ENCODE results near the gene TRPM3.

The TRPM3 gene

DNA sequence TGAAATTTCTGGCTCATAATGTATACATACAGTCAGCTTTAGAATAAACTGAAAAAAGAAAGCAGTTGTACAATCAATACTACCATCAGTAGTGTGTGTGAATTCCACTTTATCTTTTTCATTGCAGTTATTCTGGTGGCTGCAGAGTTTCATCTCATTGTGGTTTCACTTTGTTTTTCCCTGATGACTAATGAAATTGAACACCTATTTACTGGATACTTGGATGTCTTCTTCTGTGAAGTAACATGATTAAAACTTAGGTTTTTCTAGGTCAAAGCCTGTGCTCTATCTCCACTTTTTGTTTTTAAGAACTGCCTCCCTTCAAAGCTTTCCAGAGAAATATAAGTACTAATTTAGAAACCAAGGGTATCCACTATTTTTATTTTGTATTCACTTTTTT, 174.3 kb downstream of the TRPM3 start:
- no peak for DNase-seq (ENCODE audit: low read depth)

DNA sequence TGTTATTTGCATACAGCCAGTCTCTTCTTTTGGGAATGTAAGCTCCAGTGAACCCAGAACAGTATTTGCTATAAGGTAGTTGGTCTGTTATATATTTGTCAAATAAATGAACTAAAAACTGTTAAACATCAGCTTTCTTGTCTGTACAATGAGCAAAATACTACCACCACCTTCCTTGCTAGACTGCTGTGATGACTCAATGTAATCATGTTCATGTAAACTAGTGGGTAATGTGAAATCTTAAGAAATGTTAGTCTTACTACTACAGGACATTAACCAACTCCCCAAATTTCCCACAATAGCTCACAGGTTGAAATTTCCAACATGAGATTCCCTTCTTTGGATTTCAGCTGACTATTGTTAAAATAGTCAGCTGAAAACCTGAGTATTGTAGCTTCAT, 176.1 kb downstream of the TRPM3 start:
- DNase-seq (ENCODE audit: low read depth): no peak

DNA sequence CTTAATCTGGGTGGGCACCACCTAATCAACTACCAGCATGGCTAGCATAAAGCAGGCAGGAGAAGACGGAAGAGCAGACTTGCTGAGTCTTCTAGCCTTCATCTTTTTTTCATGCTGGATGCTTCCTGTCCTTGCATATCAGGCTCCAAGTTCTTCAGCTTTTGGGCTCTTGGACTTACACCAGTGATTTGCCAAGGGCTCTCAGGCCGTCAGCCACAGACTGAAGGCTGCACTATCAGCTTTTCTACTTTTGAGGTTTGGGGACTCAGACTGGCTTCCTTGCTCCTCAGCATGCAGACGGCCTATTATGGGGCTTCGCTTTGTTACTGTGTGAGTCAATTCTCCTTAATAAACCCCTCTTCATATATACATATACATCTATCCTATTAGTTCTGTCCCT, 180.2 kb downstream of the TRPM3 start:
- no peak for DNase-seq (ENCODE audit: low read depth)

DNA sequence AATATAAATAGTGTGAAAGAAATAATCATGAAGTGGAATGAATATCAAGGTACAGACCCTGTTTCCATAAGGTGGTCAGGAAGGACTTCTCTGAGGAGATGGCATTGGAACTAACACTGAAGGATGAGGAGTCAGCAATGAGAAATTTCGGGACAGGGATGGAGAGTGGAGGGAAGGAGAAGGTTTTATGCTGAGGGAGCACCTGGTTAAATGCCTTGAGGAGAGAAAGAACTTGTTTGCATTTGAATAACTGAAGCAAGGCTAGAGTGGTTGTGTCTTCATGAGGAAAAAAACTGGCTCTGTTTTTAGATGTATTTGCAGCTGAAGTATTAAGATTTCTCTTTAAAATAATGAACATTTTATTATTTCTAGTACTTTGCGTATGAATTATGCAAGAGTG, 180.8 kb downstream of the TRPM3 start:
- no peak for DNase-seq (ENCODE audit: low read depth)

DNA sequence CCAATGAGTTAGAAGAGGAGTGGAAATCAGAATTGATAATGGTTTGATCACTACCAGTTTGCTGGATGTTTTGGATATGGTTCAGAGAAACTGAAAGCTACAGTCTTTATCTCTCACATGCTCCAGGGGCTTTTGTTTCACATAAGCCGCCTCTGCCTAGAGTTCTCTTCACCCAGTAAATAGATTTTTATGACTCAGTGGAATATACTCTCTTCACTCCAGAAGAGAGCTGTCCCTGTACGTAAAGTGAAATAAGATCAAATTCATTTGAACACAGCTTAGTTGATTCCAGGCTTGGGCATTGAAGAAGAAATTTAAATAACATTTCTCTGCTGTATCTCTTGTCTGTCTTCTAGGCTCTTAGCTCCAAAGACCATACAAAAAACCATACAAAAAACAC, 184.9 kb downstream of the TRPM3 start:
- DNase-seq (ENCODE audit: low read depth): no peak

DNA sequence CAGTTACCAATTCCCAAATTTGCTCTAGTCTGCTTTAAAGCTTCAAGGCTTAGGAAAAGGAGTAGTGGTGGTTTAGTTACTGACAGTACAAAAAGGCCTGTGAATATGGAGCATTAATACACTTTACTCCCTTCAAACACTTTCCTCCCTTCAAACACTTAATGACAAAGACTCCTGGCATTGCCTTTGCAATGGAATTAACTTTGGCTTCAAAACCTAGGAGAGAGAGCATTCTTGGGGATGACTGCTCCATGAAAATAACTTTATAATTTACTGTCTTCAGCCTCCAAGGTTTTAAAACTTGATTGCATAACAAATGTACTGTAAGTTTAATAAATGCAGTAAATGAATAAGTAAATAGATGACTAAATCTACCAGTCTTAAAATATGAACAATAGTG, 185.6 kb downstream of the TRPM3 start:
- no peak for DNase-seq (ENCODE audit: low read depth)

DNA sequence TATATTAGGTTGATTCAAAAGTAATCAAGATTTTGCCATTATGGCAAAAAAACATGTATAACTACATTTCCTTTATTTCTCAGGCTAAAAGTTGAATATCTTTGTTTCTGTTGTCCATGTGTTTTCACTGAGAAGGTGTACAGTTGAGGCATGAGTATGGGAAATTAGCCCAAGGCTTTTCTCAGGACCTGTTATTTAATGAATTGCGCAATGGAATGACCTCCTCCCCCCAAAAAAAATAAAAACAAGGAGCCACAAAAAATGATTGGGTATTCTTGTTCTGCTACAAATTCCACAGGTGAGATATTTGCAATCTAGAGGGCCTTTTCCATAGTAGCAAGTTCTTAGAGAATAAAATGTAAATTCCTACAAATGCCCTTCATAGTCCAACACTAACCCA, 186.8 kb downstream of the TRPM3 start:
- DNase-seq (ENCODE audit: low read depth): no peak

DNA sequence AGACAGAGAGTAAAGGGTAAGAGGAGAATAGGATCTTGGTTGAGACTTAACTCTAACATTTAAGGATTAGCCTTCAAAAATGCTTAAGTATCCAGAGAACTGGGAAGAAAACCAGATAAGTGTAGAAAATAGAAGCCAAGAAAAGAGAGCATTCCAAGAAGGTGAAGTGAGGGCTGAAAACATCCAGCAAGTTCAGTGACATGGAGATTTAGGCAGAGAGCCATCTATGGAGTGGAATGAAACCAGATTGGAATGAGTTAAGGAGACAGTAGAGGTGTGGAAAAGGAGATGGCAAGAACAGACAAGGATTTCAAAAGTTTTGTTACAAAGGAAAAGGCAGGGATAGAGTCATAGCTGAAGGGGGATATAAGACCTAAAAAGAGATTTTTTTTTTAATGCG, 188.1 kb downstream of the TRPM3 start:
- no peak for DNase-seq (ENCODE audit: low read depth)

DNA sequence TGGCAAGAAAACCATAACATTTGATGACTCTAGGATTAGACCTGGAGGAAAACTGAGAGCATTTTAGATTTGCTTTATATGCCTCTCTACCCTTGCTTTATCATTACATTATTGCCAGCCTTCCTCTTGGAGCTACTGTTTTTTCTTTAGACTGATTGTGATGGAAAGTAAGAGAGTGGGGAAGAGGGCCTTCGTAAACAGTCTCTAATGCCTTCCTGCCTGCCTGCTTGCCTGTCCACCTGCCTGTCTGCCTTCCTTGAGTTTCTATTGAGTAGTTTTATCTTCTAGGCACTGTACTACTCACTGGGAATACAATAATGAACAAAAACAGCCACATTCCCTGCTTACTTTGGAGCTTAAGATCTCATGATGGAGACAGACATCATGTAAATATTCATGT, 189.3 kb downstream of the TRPM3 start:
- DNase-seq (ENCODE audit: low read depth): no peak

DNA sequence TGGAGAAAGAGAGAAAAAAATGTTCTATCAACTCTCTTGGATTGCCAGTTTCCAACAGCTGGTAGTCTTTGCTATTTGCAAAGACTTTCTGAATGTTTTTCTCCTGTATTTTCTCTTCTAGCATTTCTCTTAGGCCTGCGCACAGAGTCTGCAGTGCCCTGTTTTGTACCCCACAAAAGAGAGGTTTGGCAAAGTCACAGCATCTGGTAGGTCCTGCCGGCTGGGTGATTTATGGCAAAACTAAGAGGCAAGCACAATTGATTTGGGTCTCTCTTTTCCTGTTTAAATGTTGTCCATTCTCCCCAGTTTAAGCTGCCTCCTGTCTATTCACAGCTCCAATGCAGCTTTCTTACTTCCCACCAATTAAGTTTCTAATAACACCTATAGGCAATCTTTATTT, 193.9 kb downstream of the TRPM3 start:
- DNase-seq (ENCODE audit: low read depth): no peak

DNA sequence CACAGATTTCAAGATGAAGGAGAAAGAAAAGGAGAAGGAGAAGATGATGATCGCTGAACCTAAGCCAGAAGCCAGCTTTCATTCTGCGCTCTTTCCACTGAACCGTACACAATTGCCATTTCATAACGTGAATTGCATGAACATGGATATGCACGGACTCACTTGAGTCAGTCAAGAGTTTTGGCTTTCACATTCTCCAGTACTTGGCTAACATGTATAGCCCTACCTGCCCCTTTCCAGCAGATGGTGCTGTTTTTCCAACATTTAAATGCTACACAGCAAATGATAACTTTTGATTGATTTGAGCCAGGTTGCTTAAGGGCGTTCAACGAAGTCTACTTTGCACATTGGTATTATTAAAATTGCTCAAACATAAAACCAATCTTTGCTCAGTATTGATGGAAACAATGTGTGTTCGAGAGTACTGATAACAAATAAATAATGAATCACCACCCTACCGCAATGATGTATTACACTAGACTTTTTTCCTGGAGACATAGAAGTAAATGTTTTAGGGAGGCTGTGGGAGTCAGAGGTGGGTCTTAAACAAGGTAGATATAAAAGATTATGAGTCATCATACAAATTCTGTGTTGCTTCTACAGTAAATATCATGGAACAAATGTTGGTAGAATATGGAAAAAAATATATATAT, 196.4 kb downstream of the TRPM3 start:
- no peak for DNase-seq (ENCODE audit: low read depth)

DNA sequence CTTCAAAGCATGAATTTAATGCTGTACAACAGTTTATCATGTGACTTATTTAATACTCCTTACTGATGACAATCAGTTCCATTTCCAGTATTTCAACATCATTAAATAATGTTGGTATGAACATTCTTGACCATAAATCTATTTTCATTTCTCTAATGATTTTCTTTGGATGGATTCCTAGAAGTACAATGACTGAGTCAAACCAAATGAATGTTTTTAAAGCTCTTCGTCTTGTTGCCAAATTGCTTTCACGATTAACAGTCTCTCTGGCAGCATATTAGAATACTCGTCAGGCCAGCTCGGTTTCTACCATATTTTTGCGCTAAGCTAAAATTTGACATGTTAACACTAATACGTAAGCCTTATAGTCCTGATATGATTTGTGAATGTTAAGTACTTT, 197.0 kb downstream of the TRPM3 start:
- no peak for DNase-seq (ENCODE audit: low read depth)

DNA sequence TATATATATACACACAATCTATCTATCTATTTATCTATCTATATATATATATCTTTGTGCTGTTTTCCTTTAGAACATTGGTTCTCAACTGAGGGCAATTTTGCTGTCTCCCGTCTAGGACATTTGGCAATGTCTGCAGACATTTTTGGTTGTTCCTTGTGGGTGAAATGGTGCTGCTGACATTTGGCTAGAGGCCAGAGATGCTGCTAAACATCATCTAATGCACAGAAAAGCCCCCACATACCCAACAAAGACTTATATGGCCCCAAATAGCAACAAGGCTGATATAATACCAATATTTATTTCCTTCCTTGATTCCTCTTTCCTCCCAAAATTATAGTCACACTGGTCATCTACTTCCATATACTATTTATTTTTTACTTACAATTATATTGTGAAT, 197.5 kb downstream of the TRPM3 start:
- no peak for DNase-seq (ENCODE audit: low read depth)

DNA sequence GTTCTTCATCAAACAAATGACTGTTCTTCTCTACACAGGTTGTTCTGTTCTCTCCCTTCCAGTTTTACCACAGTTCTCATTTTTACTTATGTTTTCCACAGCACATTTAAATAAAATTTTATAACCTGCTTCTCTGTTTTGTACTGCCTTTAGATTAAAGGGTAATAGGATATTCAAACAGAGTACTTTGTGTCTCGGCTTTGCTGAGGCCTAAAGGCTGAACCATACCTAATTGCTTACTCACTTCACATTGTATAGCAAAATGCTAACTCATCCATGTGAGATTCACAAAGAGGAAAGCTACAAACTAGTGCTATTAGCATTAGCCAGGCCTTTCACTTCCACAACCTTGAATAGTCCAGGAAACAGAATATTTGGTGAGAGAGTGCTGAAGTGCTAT, 200.3 kb downstream of the TRPM3 start:
- DNase-seq (ENCODE audit: low read depth): no peak

DNA sequence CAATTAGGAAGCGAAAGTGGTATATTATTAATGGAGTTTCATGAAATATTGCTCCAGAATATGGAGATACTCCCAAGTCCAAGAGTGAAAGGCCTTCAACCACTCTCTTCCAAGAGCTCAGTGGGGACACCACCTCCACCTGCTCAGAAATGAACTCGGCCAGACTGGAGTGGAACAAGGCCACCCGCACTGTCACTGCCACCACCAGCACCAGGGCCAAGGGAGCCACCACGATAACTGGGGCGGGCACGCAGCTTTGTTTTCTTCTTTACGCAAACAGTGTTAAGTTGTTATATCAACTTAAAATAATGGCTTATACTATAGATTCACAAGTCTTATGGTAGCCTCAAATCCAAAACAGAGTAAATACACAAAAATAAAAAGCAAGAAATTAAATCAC, 204.1 kb downstream of the TRPM3 start:
- DNase-seq (ENCODE audit: low read depth): no peak

DNA sequence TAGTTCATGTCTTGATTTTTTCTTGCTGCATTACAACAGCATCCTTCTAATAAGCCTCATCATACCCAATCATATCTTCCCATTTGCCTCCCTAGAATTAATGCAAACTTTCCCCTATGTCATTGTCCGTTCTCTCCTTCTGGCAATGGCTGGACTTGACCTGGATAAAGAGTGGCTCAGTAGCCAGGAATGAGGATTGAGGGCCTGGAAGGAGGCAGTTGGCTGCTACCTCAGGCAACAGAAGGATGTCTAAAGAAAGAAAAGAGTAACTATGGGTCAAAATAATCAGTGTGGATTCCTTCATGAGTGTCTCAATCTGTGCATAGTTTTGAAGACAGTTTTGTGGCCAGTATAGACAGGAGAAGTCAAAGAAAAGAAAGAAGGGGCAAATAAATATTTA, 209.6 kb downstream of the TRPM3 start:
- no peak for DNase-seq (ENCODE audit: low read depth)

DNA sequence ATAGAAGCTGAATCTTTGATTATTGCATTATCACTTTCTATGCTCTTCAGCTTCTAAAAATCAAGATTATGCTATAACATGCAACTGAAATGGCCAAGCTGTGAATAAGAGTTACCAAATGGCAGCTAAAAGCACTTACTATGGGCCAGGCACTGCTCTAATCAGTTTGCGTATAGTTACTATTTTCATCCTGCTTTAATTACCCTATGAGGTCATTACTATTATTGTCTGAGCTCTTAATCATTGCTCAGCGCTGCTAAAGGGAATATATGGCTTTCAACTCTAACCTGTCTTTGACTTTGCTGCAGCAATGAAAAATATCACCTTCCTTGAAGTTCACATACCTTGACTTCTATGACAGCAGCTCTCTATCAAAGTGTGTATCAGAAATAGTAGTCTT, 210.8 kb downstream of the TRPM3 start:
- DNase-seq (ENCODE audit: low read depth): no peak

DNA sequence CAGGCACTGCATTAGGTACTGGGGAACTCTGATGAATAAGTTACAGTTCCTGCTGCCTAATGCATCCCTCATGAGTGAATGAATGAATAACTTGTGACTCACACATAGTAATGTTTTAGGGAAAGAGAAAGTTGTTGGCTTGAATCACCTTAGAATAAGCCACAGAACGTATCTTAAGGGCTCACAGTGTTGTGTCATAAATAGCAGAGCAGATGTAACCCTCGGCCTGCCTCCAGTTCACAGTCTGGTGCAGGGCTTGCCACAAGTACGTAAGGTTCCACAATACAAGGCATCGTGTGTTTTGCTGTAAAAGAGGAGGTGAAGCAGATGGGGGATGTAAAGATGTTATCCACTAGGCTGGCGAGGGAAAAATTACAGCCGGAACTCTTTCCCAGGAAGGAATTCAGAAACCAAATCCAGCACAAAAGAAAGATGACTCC, 218.7 kb downstream of the TRPM3 start:
- no peak for DNase-seq (ENCODE audit: low read depth)

DNA sequence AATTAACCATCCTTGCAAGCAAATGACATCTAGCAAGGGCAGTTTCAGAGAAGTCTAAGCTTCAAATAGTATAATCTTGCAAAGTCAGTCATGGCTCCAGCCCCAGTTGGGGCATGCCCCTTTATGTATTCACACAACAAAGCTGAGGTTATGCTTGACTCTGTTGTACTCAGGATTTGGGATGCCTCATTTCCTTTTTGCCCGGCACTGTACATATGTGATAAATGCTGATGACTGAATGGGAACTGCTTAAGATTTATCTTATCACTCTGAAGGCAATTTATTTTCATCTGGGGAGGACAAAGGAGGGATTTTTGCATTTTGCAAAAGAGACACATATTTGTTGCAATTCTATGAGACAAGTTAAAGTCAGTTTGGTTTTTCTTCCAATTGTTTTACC, 219.2 kb downstream of the TRPM3 start:
- no peak for DNase-seq (ENCODE audit: low read depth)

DNA sequence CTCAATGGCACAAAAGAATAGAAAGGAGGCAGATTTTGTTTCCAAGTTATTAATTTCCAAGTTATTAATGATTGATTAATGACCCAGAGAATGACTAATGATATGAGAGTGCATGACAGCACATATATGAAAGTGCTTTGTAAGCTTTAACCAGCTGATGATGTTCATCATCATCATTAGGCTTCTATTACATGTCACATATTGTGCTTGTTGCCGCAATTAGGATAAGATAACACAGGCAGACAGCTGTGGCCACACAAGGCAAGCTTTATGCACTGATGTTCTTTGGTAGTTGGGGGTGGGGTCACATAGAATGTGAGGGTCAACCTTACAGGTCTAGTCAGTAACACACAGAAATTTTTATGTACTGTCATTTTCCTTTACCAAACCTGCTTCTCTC, 219.7 kb downstream of the TRPM3 start:
- no peak for DNase-seq (ENCODE audit: low read depth)

DNA sequence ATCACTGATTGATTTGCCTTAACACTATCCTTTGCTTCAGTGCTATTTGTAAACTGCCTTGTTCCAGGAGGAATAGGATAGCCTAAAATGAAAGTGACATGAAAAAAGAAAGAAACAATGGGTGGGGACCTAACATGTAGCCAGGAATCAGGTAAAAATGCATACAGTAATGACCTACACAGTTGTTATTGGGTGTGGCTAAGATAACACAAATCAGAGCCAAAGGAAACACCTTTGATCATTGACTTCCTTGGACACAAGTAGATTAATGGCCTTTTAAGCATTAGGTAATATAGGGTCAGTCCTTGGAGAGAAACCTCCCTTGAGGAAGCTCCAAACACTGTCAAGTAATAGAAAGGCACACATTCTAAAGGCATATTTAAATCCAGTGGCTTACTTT, 220.4 kb downstream of the TRPM3 start:
- DNase-seq (ENCODE audit: low read depth): no peak

DNA sequence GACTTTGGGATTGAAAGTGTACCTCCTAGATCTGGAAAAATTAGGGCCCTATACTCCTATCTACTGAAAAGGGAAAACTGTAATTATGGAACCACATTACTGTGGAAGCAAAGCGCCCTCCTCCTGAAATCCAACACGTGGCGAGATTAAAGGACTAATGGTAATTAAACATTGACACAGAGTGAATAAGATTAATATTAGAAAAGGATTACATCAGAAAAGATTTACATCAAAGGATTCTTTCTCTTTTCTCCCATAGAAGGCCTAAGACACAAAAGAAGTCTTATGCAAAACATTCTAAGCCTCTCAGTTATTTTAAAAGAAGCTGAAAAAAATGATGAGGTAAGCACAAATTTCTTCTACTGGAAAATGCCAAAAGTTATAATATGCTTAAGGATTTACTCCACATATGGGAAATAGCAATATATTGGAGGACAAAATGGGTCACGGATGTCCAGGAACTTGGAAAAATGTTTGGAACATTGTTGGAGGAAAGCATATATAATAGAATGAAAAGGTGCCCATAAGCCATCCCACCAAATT, 227.8 kb downstream of the TRPM3 start:
- DNase-seq (ENCODE audit: low read depth): no peak

DNA sequence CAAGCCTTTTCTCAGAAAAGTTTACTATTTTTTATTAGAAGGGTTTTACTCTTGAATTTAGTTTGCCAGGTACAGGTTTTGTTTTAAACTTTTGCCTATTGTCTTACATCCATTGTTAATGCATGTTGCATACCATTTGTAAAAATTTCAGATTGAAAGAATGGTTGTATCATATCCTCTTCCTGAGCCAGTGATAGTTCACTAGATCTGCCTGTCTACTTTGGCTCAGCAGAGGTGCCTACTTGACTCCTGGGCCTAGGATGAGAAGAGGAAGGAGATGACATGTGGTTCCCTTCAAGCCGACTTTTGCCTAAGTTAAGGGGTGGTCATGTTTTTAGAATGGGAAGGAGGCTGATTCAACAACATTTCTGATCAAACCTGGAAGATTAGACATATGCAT, 232.9 kb downstream of the TRPM3 start:
- no peak for DNase-seq (ENCODE audit: low read depth)

DNA sequence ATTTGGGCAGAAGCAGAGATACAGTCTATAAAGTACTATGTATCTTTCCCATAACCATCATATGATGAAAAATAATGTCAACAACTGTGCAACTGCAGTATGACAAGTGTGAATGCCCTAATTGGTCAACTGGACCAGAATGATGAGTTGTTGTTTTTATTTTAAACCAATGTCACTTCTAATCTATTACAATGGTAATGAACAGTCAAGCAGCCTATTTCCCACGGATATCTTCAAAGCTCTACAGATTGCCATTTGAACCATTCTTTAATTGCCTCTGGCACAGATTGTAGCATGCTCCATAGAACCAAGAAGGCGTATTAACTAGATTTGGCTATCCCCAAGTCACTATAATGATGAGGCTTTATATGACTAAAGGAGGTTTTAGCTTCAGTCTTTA, 233.6 kb downstream of the TRPM3 start:
- DNase-seq (ENCODE audit: low read depth): no peak

All from stimulated activated CD4-positive, alpha-beta T cell treated with anti-CD3 and anti-CD28 coated beads, Interleukin-2, amount 100 ng/mL, for 4 hours (primary cell).